Sigmoid colon (tissue), 7 donors: Measurements from ENCODE around the gene EFNA3. TPM values are rescaled to one million over a fixed set of nuclear protein-coding genes. Genes with fewer than 3 reads are reported as not detected.

Source experiments
- DNase-seq: peaks from one replicate; pipeline ENCODE4 v3.0.0-alpha.2; 2019
- H3K27ac ChIP-seq, 4 donors: fragments of 200-600 bp; sonication (generic); one replicate each; pipeline ENCODE4 v1.5.1; 2016 to 2019; ENCODE audit warnings: mild to moderate bottlenecking in 1 of 4
- H3K27me3 ChIP-seq, 3 donors: fragments of 200-600 bp; sonication (generic); one replicate each; pipeline ENCODE4 v1.5.1; 2019; ENCODE audit warnings: mild to moderate bottlenecking in 1 of 3
- H3K36me3 ChIP-seq, 4 donors: fragments of 200-600 bp; sonication (generic); one replicate each; pipeline ENCODE4 v1.5.1; 2016 to 2019
- H3K4me1 ChIP-seq, 4 donors: fragments of 200-600 bp; sonication (generic); one replicate each; pipeline ENCODE4 v1.5.1; 2017 to 2019
- H3K4me3 ChIP-seq, 4 donors: fragments of 200-600 bp; sonication (generic); one replicate each; pipeline ENCODE4 v1.5.1; 2017 to 2019; ENCODE audit warnings: mild to moderate bottlenecking in 2 of 4, moderate library complexity in 1 of 4
- H3K9me3 ChIP-seq, 4 donors: fragments of 200-600 bp in 3 of 4; sonication (generic) in 3 of 4; one replicate each; pipeline versions ENCODE4 v1.5.1 to v1.6.1; 2013 to 2019
- EP300 ChIP-seq, 4 donors: sonication (generic); formaldehyde crosslinking; IDR thresholded peaks; one replicate each; pipeline ENCODE4 v1.6.1; 2017; ENCODE audit warnings: antibody characterized with exemption in 4 of 4
- POLR2A ChIP-seq, 2 donors: fragments of 450-650 bp; IDR thresholded peaks; one replicate each; pipeline ENCODE4 v1.6.1; 2016; ENCODE audit warnings: antibody characterized with exemption in 2 of 2, mild to moderate bottlenecking in 2 of 2, moderate library complexity in 2 of 2
- POLR2AphosphoS5 ChIP-seq, 4 donors: sonication (generic); formaldehyde crosslinking; IDR thresholded peaks; one replicate each; pipeline ENCODE4 v1.6.1; 2017; ENCODE audit warnings: antibody characterized with exemption in 4 of 4
- WGBS, 2 donors: extraction: QIAGEN DNeasy Blood & Tissue Kit; methylation state at CpG; one replicate each; pipeline ENCODE4 v1.1.7; 2013; 5-methylcytosine and 5-hydroxymethylcytosine counted together
- intact Hi-C: fragments of 100-400 bp; cut with DNase I; formaldehyde crosslinking; loops from one replicate; pipeline ENCODE4 v1.15.1; 2023
- polyA plus RNA-seq, 3 donors: library from polyadenylated mRNA; stranded (reverse); fragments of 200-250 nt; gene quantifications; one replicate each; pipeline ENCODE4 v1.2.3, GENCODE V29; 2013
- total RNA-seq, 4 donors: library from RNA; depleted of rRNA; stranded (reverse); fragments of >200 nt; gene quantifications; one replicate each; pipeline ENCODE4 v1.1.0, GENCODE V29; 2016
- TF ChIP-seq, protein P1 (sequence below), 4 experiments: fragments of 450-650 bp in 3 of 4; fragments of 200-600 bp in 1 of 4; IDR thresholded peaks; one replicate each; pipeline ENCODE4 v1.5.1; 2016 to 2019; ENCODE audit warnings: antibody characterized with exemption in 4 of 4, mild to moderate bottlenecking in 3 of 4, moderate library complexity in 2 of 4
- donor health status: healthy with polysubstance abuse.
- donor health status: Bipolar disorder and iron deficiency.
- donor health status: healthy.

Gene EFNA3
- total and polyA plus RNA-seq, 7 donors: 0.27 to 9.0 (median 3.0) TPM

DNA sequence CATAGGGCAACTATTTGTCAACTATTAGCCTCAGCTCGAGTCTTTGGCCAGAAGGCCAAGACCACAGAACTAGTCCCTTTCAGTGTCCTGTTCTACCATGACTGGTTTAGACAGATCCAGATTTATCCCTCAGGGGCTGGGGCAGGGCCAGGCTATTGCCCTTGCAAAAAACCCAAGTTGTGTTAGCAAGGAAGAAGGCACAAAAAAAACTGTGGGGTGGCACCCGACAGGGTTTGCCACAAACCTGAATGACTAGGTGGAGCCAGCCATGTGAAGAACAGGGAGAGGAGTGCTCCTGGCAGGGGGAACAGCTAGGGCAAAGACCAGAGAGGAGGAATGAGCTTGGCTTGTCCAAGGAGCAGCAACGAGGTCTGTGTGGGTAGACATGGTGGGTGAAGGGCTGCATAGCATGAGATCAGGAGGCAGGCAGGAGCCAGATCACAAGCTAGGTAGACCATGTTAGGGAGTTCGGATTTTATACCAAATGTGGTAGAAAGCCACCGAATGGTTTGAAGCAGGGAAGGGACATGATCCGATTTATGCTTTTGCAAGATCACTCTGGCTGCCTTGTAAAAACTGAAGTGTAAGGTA, 40.7 kb upstream of the EFNA3 start:
- intact Hi-C loops: no loop called here
- Histone ChIP-seq H3K36me3 (no peaks in the 10 kb centered on the region), H3K27me3 (no peaks in the 10 kb centered on the region), H3K4me1 (peaks cover 0 to 5% (median 0%) of the 10 kb centered on the region in 4 donors), H3K4me3 (no peak overlapping the region), H3K9me3 (no peaks in the 10 kb centered on the region), H3K27ac (no peak overlapping the region)
- 63 to 83% methylated on average over 6 of the region's 6 CpGs for WGBS, 2 donors
- TF ChIP-seq POLR2AphosphoS5 (IDR thresholded peaks at IDR 0.05): no peak
- TF ChIP-seq POLR2A (IDR thresholded peaks at IDR 0.05): no peak
- TF ChIP-seq EP300 (IDR thresholded peaks at IDR 0.05): no peak
- TF ChIP-seq, protein P1, sequence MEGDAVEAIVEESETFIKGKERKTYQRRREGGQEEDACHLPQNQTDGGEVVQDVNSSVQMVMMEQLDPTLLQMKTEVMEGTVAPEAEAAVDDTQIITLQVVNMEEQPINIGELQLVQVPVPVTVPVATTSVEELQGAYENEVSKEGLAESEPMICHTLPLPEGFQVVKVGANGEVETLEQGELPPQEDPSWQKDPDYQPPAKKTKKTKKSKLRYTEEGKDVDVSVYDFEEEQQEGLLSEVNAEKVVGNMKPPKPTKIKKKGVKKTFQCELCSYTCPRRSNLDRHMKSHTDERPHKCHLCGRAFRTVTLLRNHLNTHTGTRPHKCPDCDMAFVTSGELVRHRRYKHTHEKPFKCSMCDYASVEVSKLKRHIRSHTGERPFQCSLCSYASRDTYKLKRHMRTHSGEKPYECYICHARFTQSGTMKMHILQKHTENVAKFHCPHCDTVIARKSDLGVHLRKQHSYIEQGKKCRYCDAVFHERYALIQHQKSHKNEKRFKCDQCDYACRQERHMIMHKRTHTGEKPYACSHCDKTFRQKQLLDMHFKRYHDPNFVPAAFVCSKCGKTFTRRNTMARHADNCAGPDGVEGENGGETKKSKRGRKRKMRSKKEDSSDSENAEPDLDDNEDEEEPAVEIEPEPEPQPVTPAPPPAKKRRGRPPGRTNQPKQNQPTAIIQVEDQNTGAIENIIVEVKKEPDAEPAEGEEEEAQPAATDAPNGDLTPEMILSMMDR (IDR thresholded peaks at IDR 0.05): no peak
- no peak for DNase-seq

DNA sequence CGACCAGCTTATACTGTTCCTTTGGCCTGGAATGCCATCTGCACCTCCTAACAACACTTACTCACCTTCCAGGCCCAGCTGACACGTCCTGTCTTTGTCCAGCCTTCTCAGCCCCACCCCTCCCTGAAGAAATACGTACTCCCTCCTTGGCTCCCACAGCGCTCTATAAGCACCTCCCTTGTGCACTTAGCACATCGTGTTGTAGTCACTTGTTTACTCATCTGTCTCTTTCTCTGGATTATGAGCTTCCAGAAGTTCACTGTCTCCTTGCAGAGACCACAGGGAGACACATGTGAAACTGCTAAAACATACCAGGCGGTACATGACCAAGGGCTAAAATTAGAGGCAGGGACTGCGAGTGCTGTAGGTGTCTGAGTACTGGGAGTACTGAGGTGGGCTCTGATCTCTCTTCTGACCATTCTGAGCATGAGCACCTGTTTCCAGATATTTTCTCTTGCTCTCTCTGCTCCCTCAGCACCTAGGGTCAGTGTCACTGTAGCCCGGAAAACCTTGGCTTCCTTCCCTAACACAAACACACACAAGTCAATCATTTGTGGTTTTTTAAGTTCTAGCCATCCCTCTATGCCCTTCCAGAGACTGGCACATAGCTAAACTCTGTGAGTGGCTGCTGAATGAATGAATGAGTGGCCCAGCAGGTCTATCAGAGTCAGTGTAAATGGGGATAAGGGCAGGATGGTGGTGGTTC, 39.9 kb upstream of the EFNA3 start:
- 21 to 37% methylated on average over 8 of the region's 8 CpGs for WGBS, 2 donors
- Histone ChIP-seq H3K27ac (no peak overlapping the region), H3K36me3 (no peaks in the 10 kb centered on the region)

DNA sequence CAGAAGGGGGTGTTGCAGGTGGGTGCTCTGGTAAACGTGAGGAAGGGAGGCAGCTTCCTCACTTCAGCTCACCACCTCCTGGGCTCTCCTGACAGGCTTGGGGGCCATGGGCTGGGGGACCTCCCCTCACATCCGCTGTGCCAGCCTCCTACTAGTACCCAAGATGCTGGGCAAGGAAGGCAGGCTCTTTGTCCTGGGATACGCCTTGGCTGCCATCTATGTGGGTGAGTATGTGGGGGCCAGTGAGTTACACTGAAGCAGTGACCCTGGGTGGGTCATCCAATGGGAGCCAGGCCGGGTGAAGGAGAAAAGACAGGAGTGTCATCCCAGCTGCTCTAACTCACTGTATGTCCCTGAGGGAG, 39.3 kb upstream of the EFNA3 start:
- no peak for DNase-seq
- Histone ChIP-seq H3K27me3 (no peaks in the 10 kb centered on the region), H3K4me1 (peaks cover 0 to 5% (median 0%) of the 10 kb centered on the region in 4 donors), H3K4me3 (no peak overlapping the region), H3K36me3 (no peaks in the 10 kb centered on the region), H3K27ac (no peak overlapping the region), H3K9me3 (no peaks in the 10 kb centered on the region)
- intact Hi-C loops: no loop called here
- 74 to 83% methylated on average over 4 of the region's 4 CpGs for WGBS, 2 donors
- TF ChIP-seq, protein P1 (IDR thresholded peaks at IDR 0.05): no peak
- no peak for TF ChIP-seq POLR2AphosphoS5 (IDR thresholded peaks at IDR 0.05)
- no peak for TF ChIP-seq POLR2A (IDR thresholded peaks at IDR 0.05)
- TF ChIP-seq EP300 (IDR thresholded peaks at IDR 0.05): no peak

More for the DNA sequence above, 39.9 kb upstream of the EFNA3 start:
- no peaks in the 10 kb centered on the region for H3K27me3 ChIP-seq
- DNase-seq: no peak
- TF ChIP-seq EP300 (IDR thresholded peaks at IDR 0.05) (no peak), POLR2A (IDR thresholded peaks at IDR 0.05) (peak in 1 of 2 donors; percentile 64)
- H3K4me3 ChIP-seq: no peak overlapping the region
- H3K9me3 ChIP-seq: no peaks in the 10 kb centered on the region
- intact Hi-C loops: no loop called here
- peaks cover 0 to 5% (median 0%) of the 10 kb centered on the region in 4 donors for H3K4me1 ChIP-seq

DNA sequence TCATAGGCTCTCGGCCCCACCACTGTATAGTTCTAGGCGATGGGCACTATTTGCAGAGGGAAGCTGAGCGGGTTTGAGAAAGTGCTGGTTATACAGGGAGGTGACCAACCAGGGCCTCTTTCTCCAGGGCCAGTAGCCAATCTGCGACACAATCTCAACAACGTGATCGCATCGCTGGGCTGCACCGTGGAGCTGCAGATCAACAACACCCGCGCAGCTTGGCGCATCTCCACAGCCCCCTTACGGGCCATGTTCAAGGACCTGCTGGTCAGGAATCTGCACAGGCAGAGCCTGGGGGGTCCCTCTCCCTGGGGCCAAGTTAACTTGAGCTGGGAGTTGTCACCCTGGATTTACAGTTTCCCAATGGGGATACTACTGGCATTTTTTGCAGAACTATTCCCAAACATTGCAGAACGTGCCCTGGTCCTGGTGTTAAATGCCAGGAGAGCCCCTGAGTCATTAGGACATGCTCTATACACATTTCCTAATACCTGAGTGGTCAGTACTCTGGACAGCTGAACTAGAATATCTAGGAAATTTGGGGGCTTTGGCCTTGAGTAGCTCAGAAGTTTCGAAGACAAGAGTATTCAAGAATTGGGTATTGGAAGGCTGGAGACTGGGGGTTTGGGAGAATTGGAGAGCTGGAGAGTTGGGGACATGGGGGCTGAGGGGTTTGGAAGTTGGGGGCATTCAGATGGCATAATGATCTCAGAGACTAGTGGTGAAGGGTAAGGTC, 38.1 kb upstream of the EFNA3 start:
- H3K36me3 ChIP-seq: no peaks in the 10 kb centered on the region
- H3K27ac ChIP-seq: no peak overlapping the region
- H3K4me3 ChIP-seq: no peak overlapping the region
- H3K4me1 ChIP-seq: peaks cover 0 to 14% (median 4%) of the 10 kb centered on the region in 4 donors
- intact Hi-C loops: no loop called here
- no peaks in the 10 kb centered on the region for H3K9me3 ChIP-seq
- TF ChIP-seq, protein P1 (IDR thresholded peaks at IDR 0.05): no peak
- TF ChIP-seq POLR2A (IDR thresholded peaks at IDR 0.05) (no peak), EP300 (IDR thresholded peaks at IDR 0.05) (no peak), POLR2AphosphoS5 (IDR thresholded peaks at IDR 0.05) (no peak)
- H3K27me3 ChIP-seq: no peaks in the 10 kb centered on the region
- WGBS, 2 donors: 94 to 96% methylated on average over 14 of the region's 14 CpGs
- no peak for DNase-seq

DNA sequence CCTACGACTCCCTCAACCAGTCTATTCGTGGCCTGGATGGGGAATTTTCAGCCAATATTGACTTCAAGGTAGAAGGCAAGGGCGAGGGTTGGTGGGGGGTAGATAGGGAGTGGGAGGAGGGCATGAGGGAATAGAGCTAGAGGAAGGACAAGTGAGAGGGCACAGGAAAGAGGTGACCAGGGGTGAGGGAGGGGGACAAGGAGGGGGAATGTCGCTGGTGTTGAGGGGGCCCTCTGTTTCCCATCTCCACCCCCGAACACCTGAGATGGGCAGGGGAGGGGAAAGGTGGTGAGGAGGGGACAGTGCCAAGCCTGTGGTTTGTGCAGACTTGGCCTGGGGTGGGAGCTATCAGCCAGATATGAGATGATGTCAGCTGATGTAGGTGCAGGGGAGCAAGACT, 35.8 kb upstream of the EFNA3 start:
- intact Hi-C loops: no loop called here

More for the DNA sequence above, 35.8 kb upstream of the EFNA3 start:
- no peaks in the 10 kb centered on the region for H3K9me3 ChIP-seq
- DNase-seq: no peak
- TF ChIP-seq EP300 (IDR thresholded peaks at IDR 0.05) (no peak), POLR2A (IDR thresholded peaks at IDR 0.05) (no peak), POLR2AphosphoS5 (IDR thresholded peaks at IDR 0.05) (no peak)
- TF ChIP-seq, protein P1 (IDR thresholded peaks at IDR 0.05): no peak
- H3K4me3 ChIP-seq: no peak overlapping the region
- 82 to 87% methylated on average over 5 of the region's 5 CpGs for WGBS, 2 donors
- peaks cover 0 to 14% (median 4%) of the 10 kb centered on the region in 4 donors for H3K4me1 ChIP-seq
- H3K36me3 ChIP-seq: no peaks in the 10 kb centered on the region
- H3K27me3 ChIP-seq: no peaks in the 10 kb centered on the region
- H3K27ac ChIP-seq: no peak overlapping the region
